Brain microvascular endothelial cell (primary cell): ENCODE results near the gene APLP2.
"Not testable (repeated sequence)": the region's sequence is repeated elsewhere in the genome, so short reads cannot be mapped to it uniquely, and the experiment has no call there.

Experiments used
- DNase-seq: peaks from one replicate; pipeline ENCODE4 v3.0.0-alpha.2; 2020
- H3K27ac ChIP-seq: fragments of 250-450 bp; sonication (Bioruptor Pico); 2 replicates; pipeline ENCODE4 v1.5.1; 2020; ENCODE audit warnings: mild to moderate bottlenecking, moderate library complexity
- H3K27me3 ChIP-seq: fragments of 250-450 bp; sonication (Bioruptor Pico); replicated peaks from 2 replicates; pipeline ENCODE4 v1.5.1; 2020; ENCODE audit warnings: mild to moderate bottlenecking
- H3K36me3 ChIP-seq: fragments of 250-450 bp; sonication (Bioruptor Pico); replicated peaks from 2 replicates; pipeline ENCODE4 v1.5.1; 2020; ENCODE audit warnings: mild to moderate bottlenecking
- H3K4me3 ChIP-seq: 2 replicates; pipeline ENCODE4 v1.5.1; 2011; ENCODE audit warnings: low read depth, mild to moderate bottlenecking, control low read depth, low read length, moderate library complexity
- CTCF ChIP-seq: IDR thresholded peaks from 2 replicates; pipeline ENCODE4 v1.5.1; 2011; ENCODE audit warnings: low read depth, mild to moderate bottlenecking, moderate library complexity, low read length, control low read depth, inconsistent platforms; ENCODE audit errors: missing control alignments
- in situ Hi-C: cut with HindIII; loops from 2 replicates; pipeline ENCODE4 v1.10.0; 2017; ENCODE audit warnings: low sequenced_read_pairs, low pct_ligation_motif_present

The APLP2 gene

GRCh38 chr11:130106381-130106780 is 36.7 kb downstream of the APLP2 start:
- TF ChIP-seq CTCF, result no peak
- Histone ChIP-seq H3K4me3 (no peak overlapping the region), H3K27ac (no peak overlapping the region), H3K36me3 (no peaks in the 10 kb centered on the region), H3K27me3 (no peaks in the 10 kb centered on the region)
- DNase-seq, result no peak
- in situ Hi-C loops, result no loop called here

GRCh38 chr11:130108671-130109070 is 39.0 kb downstream of the APLP2 start:
- H3K4me3 ChIP-seq, H3K36me3 ChIP-seq, H3K27me3 ChIP-seq, DNase-seq, in situ Hi-C loops, H3K27ac ChIP-seq: not testable (repeated sequence)

- in situ Hi-C loops, result no loop called here
- no peaks in the 10 kb centered on the region for H3K36me3 ChIP-seq
- H3K27me3 ChIP-seq, result no peaks in the 10 kb centered on the region
- no peak overlapping the region for H3K27ac ChIP-seq
- no peak for DNase-seq
- TF ChIP-seq CTCF, result no peak
- no peak overlapping the region for H3K4me3 ChIP-seq
Observed at GRCh38 chr11:130109386-130109785, 39.7 kb downstream of the APLP2 start.

GRCh38 chr11:130110339-130111108 is 40.8 kb downstream of the APLP2 start:
- no peak overlapping the region for H3K27ac ChIP-seq
- in situ Hi-C loops, result no loop called here
- TF ChIP-seq CTCF, result no peak
- no peak overlapping the region for H3K4me3 ChIP-seq
- H3K27me3 ChIP-seq, result no peaks in the 10 kb centered on the region
- no peak for DNase-seq
- H3K36me3 ChIP-seq, result no peaks in the 10 kb centered on the region

GRCh38 chr11:130112071-130112830 is 42.6 kb downstream of the APLP2 start:
- no peak for DNase-seq
- Histone ChIP-seq H3K4me3 (no peak overlapping the region), H3K36me3 (no peaks in the 10 kb centered on the region), H3K27ac (no peak overlapping the region), H3K27me3 (no peaks in the 10 kb centered on the region)
- no peak for TF ChIP-seq CTCF
- in situ Hi-C loops, result no loop called here

- H3K36me3 ChIP-seq, result no peaks in the 10 kb centered on the region
- TF ChIP-seq CTCF, result no peak
- no peak overlapping the region for H3K27ac ChIP-seq
- in situ Hi-C loops, result no loop called here
- no peak overlapping the region for H3K4me3 ChIP-seq
- DNase-seq, result no peak
- no peaks in the 10 kb centered on the region for H3K27me3 ChIP-seq
Observed at GRCh38 chr11:130114281-130114680, 44.6 kb downstream of the APLP2 start.
